Activated CD8-positive, alpha-beta memory T cell treated with anti-CD3 and anti-CD28 coated beads, Interleukin-2, amount 50 U/mL, for 1 hour (primary cell): ENCODE measurements around the gene FBXW10B.
"Not testable (repeated sequence)": the region's sequence is repeated elsewhere in the genome, so short reads cannot be mapped to it uniquely, and the experiment has no call there.

Experiments
- DNase-seq: peaks from one replicate; pipeline ENCODE4 v3.0.0-alpha.2; 2020; ENCODE audit errors: extremely low read depth

The FBXW10B gene

GRCh38 chr17:15619331-15620058 lies at the start of gene FBXW10B:
Gene FBXW10B (minus strand): TSS chr17:15619704. CDS start chr17:15619512, 192 bp downstream.
- not testable (repeated sequence) for DNase-seq

GRCh38 chr17:15663691-15664090 lies 44.2 kb upstream of the FBXW10B start:
- DNase-seq, result no peak

GRCh38 chr17:15663176-15663575 lies 43.7 kb upstream of the FBXW10B start:
- no peak for DNase-seq

DNA sequence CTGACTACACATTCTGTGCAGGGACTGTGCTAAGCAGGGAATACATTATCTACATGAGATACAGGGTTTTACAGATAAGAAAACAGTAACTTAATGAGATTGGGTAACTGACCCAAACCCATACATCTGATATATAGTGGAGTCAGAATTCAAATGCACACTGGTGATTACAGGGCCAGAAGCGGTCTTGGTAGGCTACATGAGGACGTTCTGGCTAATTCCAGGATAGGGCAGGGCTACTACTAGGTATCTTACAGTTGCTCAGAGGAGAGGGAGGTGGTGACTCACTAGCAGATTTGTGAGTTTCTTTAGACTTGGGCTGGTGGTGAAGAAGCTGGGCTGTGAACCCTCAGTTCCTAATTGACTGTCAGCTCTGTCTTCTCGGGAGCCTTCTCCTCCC lies 43.2 kb upstream of the FBXW10B start:
- DNase-seq, result no peak

- no peak for DNase-seq
These were observed 40.6 kb upstream of the FBXW10B start for GRCh38 chr17:15660077-15660476.

DNA sequence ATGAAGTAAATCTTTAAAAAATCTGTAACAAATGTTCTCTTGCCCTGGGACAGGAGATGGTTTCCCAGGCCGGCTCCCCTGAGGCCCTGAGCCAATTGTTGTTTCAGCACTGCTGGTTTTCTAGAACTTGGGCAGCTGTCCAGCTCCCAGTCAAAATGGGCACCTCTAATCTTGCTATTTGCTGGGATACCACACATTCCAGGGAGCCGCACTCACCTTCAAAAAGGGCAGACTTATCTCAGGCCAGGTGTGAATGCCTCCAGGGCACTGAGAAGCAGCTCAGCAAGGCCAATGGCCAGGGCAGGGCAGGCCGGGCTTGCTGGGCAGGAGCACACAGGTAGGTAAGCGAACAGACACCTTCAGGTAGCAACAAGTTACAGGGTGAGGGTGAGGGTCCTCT lies 40.2 kb upstream of the FBXW10B start:
- DNase-seq, result no peak

DNA sequence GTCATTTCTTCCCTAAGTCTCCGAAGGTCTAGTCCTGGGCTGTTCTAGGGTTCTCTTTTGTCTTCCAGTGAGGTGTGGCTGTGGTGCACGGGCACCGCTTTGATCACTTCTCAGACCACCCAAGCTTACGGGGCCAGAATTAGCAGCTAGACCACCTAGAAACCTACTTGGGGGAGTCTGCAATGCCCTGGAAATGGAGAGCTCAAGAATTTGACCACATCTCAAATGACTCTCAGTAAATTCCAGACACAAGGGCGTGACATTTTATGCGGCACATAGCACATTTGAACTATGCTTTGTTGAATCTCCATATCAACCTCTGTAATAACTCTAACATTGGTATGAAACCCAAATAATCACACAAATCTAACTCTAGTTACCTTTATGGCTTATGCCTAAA lies 39.7 kb upstream of the FBXW10B start:
- no peak for DNase-seq

- no peak for DNase-seq
These were observed 38.8 kb upstream of the FBXW10B start for GRCh38 chr17:15658296-15658695.

- no peak for DNase-seq
These were observed 38.4 kb upstream of the FBXW10B start for GRCh38 chr17:15657868-15658267.

GRCh38 chr17:15654886-15655561 lies 35.5 kb upstream of the FBXW10B start:
- DNase-seq, result no peak

DNA sequence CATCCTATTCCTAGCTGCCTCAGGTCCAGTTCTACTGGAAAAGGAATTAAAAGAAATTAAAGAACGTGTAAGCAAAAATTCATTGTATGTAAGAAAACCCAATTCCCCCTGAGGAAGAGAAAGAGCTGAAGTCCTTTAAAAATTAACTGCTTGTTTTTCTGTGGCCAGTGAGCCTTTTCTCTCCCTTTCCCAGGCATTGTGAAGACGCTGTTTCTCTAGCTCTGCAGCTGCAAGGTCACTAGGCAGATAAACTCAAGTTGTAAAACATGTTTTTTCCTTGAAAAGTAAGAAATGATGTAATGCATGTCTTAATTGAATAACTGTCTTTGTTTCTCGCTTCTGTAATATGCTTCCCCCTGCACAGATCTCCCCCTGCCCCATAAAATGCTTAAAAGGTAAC lies 34.9 kb upstream of the FBXW10B start:
- DNase-seq, result not testable (repeated sequence)

- DNase-seq, result no peak
These were observed 33.5 kb upstream of the FBXW10B start for GRCh38 chr17:15652960-15653359.

DNA sequence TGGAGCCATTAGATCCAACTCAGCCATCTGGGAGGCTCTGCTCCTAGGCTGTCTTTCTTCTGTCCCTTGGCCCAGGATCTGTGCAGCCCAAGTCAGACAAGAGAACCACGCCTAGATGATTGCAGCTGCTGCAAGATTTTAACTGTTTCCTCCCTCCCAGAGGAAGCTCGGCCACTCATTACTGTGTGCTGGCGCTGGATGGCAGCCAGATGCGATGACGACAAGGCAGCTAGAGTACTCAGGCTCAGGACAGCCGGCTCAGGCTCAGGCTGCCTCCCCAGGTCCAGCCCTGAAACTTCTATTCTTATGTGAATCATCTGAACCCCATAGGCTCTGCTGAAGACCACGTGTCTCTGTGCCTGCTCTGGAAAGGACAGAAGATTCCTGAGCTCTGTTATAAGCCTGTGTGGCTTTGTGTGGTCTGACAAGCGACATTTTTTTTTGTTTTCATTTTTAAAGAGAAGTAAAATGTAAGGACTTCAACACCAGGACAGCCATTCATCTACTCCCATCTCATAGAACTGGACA lies 32.1 kb upstream of the FBXW10B start:
- DNase-seq, result no peak

DNA sequence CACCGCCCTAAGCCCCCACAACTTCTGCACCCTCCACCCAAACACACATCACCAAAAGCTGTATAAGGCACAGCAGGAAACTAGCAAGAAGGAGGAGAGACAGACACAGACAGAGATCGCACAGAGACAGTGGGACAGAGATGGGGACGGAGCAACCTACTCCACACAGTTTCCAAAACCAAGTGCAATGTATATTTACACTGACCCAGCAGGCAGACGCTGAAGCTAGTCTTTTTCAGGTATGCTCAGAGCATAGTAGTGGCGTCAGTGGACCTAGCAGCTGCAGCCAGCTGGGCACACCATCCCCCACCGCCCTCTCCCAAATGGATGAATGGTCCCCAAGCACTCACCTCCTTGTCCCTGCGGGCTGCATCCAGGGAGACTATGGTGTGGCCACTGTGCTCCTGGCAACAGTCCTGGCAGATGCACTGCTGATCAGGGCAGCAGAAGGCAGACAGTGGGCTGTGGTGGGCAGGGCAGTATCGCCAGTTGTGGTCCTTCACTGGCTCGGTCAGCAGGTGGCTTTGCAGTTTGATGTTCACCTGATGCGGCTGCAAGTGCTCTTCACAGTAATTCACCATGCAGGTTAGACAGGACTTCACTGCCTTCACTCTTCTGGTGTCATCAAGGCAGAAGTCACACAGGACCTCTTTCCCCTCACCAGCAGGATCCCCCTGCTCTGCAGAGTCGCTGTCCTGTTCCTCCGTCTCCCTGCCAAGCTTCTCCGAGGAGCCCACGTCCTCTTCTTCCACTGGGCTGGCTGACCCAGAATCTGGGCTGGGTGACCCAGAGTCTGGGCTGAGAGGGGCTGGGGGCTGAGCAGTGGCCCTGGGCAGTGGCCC lies 31.5 kb upstream of the FBXW10B start:
- DNase-seq, result no peak

DNA sequence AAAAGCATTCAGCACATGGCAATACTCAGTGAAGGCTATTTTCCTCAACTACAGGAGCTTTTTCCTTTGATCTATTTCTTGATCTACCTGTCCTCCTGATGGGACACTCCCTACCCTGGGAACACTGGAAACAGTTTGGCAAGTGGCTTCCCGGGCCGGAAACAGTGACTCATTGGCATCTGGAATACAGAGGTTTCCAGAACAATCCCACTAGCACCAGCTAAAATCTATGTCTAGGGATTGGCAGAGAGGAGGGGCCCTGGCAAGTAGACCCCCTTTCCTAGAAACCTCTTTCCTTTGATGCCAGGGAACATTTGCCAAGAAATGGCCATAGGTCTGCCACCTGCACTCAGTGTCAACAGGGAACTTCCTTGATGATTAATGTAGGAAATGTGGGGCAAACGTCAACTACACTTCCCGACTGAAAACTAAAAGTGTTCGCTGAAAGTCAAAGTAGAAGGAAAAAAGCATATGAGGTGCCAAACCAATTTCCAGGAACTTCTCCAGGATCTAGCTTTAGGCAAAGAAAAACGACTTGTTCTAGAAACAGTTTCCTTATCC lies 30.4 kb upstream of the FBXW10B start:
- no peak for DNase-seq

DNA sequence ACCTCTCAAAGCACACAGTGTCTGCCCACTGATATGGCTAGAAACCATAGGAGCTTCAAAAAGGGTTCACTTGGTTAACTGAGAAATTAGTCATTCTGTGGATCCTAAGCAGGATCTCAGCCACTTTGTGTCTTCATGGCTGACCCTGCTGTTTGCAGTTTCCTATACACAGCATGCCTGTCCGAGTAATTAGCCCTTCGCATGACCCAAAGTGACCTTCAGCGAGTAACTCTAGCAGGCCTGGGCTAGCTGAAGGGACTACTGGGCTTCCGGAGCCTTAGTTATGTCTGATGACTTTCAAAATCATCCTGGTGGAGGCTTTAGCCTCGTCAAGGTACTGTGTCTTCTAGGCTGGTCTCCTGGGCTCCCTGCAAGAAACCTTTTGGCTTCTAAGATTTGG lies 28.9 kb upstream of the FBXW10B start:
- no peak for DNase-seq

DNA sequence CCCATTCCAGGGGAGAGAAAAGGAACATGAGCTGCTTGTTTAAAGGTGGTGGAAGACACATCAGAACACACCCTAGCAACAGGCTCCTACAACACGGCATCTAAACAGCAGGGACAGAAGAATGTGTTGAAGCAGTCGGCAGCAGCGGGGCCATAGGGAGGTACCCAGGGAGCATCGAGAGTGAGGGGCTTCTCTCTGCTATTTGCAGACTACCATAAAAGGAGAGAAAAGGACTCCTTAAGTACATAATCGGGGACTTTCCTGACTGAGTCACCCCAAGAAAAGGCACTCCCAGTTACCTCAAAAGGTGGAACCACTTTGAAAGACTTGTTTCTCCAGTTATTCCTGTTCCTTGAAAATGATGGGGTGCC lies 26.4 kb upstream of the FBXW10B start:
- not testable (repeated sequence) for DNase-seq

DNA sequence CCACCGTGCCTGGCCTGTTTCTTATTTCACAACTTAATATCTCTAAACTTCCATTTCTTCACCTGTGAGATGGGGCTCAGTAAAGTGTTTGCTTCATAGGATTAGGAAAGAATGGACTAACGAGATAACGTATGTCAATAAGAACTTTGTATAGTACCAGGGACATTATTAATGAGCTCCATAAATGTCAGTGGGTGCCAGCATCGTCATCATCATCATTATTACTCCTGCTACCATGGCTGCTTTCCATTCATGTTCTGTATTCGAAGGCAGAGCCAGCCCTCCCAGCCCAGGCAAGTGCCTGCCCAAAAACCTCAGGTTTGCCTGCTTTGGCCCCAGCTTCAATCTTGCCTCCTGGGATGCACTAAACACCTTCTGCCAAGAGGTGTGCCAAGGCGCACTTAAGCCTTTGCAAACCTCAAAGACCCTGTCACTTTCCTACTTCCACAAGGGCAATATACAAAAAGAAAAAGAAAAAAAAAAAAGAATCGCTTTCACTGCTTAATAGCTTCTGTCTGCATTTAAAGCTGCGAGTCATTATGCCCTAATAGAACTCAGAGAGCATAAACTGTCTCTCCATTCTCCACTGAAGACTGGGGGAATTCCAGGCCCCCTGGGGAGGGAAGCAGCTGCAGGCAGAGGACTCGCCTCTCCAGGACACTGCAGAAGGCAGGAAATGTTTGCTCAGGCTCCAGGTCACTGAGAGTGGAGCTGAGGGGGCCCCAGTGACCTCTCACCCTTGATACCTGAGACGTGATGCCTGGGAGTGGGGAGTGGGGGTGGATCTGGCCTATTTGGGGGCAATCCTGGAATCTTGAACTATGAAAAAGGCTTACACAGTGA lies 25.8 kb upstream of the FBXW10B start:
- not testable (repeated sequence) for DNase-seq

DNA sequence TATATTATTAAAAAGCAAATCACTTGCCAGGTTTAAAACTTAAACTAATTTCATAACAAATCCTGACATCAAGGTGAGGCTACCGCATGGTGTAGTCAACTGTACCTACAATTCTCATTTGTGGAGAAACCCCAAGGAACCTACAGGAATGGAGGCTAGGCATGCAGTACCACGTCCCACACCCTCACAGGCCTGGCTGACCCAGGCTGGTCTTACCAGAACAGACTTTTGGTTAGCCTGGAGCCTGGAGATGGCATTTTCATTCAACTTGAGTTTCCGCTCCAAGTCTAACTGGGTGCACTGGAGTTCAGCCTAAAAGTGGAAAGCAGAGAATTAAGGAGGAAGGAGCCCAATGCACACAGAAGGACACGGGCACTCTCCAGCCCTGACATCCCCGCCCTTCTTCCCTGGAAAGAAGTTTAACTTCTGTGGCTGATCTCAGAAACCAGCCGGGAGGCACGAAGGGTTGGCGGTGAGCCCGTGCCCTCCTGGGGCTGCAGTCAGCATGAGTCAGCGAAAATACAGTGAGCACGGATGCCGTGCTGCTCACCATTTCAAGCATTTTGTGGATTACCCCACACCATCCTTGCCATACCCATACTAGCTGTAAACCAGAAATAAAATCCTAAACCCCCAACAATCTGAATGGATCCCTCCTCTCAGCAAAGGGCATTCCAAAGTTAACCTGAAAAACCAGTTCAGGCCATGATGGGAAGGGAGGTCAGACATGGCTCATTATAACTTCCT lies 23.2 kb upstream of the FBXW10B start:
- DNase-seq, result not testable (repeated sequence)

DNA sequence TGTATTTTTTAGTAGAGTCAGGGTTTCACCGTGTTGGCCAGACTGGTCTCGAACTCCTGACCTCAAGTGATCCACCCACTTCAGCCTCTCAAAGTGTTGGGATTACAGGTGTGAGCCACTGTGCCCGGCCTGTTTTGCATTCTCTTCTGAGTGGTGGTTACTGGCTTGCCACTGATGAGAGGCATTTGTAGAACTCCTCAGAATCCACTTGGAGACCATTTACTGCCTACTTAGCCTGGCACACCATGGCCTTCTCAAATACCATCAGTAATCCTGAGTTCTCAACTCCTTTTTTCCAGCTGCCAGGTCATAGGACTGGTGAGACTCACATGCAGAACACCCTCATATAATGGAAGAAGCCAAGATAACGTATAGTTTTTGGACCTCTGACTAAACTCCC lies 22.5 kb upstream of the FBXW10B start:
- not testable (repeated sequence) for DNase-seq
